Kidney capillary endothelial cell (primary cell): ENCODE measurements around the gene HS3ST6.
"Not testable (repeated sequence)": the region's sequence is repeated elsewhere in the genome, so short reads cannot be mapped to it uniquely, and the experiment has no call there.

Experiments
- DNase-seq: peaks from one replicate; pipeline ENCODE4 v3.0.0-alpha.2; 2018; ENCODE audit warnings: low spot score

HS3ST6 gene

DNA sequence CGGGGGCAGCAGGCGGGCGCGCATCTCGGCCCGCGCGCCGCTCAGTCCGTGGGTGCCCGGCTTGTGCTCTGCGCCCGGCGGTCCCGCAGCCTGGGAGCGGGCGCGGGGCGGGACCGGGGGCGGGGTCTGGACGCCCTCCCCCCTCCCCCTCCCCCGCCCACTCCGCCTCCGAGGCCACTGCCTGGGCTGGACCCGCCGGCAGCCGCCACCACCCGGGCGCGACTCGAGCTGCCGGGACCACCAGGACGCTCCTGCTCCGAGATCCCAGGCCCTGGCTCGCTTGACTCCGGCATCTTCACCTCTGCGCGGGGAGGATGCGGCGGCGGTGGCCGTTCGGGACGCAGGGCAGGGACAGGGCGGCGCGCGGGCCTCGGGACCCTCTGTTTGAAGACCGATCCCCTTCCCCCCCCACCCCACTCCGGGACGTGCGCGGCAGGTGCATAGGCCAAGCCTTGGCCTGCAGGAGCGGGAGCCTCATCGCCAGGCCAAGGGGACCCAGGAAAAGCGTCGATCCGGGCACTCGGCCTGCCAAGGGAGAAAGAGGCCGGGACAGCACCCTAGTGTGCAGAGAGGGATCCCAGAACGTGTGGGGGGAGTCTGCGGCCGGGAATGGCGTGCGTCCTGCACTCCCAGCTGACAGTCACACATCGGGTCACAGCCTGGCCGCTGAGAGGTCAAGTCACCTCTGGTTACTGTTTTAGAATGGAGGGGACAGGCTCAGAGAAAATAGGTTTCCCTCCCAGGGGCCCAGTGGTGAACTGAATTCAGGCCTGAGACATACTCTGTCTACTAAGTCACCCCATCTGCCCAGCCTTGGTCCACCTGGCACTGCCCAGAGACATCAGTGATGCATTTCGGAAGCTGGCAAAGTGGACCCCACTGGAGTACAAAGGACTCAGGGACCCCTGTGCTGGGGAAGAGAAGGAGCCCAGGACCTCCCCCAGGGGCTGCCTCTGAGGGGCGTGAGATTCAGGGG lies at the start of gene HS3ST6:
TSS of gene HS3ST6 (minus strand) at position 65 of the 976 bp plus-strand sequence. CDS start 92 bp downstream, outside the sequence.
- DNase-seq = no peak

DNA sequence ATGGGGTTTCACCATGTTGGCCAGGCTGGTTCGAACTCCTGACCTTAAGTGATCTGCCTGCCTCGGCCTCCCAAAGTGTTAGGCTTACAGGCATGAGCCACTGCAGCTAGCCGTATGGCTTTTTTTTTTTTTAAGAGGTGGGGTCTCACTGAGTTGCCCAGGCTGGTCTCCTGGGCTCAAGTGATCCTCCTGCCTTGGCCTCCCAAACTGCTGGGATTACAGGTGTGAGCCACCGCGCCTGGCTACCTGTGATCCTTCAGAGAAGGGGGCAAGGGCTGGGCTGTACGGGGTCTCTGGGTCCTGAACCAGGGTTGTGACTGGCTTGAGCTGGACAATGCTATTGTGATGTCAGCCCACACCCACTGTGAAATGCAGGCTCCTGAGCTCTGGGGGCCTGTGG lies 48.2 kb upstream of the HS3ST6 start, which contains the start of gene RNF151:
TSS of gene RNF151 (plus strand) at position 397 of the 400 bp plus-strand sequence. CDS start 26 bp downstream, outside the sequence.
- no peak for DNase-seq

DNA sequence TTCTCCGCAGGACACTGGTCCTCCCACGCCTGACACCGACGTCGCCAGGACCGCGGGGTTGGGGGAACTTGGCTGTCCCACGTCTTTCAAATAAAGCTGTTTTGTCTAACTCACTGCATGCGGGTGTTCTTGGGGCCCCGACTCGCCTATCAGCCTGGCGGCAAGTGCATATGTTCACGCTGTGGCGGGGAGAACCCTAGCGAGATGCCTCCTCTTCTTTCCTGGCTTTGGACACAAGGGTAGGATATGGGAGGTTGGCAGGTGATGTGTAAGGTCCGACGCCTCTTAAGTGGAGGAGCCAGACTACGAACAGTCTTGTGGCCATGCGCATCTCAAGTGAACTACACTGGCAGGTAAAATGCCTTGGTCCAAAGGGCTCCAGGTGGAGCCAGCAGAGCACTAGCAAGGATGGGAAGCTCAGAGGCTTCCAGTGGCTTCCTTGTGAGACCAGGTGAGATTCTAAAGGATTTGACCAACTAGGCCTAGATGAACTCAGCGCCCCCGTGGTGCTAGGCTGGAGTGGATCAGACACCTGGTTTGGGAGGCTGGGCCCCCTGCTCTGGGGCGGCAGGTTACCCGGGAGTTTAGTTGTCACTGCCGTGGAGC lies 47.3 kb upstream of the HS3ST6 start:
- DNase-seq = no peak

DNA sequence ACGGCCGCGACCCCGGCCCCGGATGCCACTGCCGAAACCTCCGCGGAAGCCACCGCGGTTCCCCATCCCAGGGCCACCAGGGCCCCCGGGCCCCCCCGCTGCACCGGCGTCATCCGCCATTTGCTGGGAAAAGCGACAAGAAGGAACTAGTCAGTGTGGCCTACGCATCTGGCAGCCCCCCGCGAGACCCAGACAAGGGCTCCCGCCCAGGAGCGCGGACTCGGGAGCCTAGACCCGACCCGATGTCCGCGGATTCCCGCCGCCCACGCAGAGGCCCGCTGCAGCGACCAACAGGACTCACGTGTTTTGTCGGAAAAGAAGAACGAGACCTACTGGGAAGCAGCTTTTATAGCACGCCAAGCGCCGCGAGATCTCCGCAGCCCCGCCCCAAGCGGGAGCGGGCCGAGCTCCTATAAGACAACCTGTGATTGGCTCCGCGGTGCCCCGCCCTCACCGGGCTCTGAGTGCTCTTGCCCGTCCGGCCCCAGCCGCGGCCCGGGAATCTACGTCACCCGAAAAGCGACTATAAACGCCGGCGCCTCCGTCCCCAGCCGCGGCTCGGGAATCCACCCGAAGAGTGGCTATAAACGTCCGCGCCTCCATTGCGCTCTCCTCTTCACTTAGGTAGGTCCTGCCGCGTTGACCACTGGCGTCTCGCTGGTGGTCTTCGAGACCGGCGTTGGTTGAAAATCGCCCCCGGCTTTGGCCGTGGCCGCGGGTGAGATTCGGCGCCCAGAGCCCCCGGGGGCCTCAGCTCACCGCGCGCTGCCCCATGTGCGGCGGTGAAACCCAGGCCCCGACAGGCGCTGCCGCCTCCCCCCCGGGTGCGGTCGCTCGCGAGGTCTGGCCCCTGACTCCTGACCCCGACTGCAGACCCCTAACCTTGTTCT lies 46.5 kb upstream of the HS3ST6 start, which contains the start of gene RPS2:
TSS of gene RPS2 (minus strand) at position 321 of the 890 bp plus-strand sequence. CDS start at position 120, 201 bp downstream.
- DNase-seq = peak; percentile 100

DNA sequence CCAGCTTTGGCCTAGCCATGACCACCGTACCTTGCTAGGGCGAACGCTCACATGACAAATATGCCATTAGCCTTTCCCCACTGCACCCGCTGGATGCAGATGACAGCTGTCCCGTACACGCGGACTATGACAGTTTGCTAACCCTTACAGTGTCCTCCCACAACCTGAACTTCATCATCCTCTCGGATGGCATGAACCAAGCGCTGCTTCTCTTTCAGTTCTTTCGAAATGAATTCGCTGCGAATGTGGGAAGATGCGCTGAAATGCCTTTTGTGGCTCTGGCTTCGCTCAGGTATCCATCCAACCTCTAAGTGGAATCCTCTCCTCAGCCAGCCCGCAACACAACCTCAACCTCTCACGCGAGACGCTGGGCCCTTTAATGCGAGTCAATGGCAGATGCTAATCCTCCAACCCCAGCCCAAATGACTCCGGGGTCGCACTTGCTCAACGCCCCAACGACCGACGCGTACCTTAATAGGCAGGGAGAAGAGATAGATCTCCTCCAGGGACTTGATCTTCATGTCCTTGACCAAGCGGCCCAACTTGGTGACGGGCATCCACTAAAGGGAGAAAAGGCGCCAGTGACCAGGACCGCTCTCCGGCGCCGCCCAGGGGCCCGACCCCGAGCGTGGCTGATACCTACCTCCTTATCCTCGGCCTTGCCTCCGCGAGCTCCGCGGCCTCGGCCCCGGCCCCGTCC lies 45.7 kb upstream of the HS3ST6 start:
- no peak for DNase-seq

DNA sequence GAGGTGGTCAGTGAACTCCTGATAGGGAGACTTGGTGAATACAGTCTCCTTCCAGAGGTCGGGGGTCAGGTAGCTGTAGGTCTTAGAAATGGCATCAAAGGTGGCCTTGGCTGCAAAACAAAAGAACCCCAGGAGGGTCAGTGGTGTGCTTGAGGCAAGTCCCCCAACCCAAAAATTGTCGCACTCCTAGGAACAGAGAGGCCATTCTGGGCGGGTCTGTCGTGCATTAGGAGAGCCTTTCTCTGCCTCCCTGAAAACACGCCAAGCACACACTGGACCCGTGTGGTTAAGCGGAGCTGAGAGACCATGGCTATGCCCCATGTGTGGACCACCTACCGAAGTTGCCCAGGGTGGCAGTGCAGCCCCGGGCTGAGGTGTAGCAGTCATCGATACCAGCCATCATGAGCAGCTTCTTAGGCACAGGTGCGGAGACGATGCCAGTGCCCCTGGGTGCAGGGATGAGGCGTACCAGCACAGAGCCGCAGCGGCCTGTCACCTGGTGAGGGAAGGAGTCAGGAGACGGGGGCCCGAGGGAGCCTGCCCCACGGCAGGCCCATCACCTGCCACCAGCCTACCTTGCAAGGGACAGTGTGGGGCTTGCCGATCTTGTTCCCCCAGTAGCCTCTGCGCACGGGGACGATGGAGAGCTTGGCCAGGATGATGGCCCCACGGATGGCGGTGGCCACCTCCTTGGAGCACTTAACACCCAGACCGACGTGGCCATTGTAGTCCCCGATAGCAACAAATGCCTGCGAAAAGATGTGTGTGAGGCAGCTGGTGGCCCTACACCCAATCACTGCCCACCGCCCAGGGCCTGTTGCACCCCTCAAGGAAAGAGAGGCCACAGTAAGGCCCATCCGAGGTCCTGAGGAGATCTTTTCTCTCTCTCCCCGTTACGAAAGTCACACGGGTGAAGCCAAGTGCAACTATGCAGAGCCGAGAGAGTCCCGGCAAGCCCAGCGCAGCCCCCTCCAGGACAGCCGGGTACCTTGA lies 44.2 kb upstream of the HS3ST6 start:
- DNase-seq = not testable (repeated sequence)

DNA sequence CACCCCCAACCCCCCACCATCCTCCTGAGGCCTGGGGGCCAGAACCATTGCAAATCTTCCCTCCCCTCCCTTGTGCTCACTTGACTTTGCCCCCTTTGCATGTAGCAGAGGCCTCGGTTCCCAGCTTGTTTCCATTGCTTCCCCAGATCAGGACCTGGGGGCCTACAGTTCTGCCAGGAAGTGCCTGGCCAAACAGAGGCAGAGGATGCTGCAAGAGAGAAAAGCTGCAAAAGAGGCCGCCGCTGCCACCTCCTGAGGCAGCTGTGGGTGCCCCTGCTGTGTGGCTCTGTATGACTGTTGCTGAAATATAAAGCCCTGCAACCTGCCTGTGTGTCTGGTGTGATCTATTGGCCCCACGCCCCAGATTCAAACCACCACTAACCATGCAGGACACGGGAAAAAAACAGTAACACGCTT lies 43.4 kb upstream of the HS3ST6 start:
- DNase-seq = no peak

DNA sequence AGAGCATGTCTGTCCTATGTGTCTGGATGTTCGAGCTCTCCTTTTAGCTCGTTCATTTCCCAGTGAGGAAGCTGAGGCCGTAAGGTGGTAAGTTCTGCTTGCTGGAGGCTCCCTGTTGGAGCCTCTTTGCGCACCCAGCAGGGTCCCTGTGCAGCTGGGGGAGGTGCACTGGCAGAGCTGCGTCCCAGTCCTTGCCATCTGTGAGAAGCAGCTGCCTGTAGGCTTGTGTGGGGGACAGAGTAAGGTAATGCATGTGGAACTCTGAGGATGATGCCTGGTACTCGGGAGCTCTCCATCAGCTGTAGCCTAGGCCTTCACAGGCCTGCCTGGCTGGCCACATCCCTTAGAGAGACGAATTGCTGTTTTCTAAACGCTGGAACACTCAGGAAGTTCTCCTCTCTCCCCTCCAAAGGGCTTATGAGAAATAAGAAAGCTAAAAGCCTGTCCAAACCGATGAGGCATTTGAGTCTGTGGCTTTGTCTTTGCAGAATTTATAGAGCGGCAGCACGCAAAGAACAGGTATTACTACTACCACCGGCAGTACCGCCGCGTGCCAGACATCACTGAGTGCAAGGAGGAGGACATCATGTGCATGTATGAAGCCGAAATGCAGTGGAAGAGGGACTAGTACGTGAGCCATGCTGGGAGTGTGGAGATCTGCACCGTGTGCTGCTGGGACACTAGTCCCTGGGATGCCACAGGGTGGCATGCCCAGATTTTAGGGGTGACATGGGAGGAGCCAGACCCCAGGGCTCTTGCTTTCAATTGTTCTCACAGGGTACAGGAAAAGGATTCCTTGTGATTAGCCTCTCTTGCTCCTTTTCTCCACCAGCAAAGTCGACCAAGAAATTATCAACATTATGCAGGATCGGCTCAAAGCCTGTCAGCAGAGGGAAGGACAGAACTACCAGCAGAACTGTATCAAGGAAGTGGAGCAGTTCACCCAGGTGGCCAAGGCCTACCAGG lies 42.7 kb upstream of the HS3ST6 start:
- no peak for DNase-seq

DNA sequence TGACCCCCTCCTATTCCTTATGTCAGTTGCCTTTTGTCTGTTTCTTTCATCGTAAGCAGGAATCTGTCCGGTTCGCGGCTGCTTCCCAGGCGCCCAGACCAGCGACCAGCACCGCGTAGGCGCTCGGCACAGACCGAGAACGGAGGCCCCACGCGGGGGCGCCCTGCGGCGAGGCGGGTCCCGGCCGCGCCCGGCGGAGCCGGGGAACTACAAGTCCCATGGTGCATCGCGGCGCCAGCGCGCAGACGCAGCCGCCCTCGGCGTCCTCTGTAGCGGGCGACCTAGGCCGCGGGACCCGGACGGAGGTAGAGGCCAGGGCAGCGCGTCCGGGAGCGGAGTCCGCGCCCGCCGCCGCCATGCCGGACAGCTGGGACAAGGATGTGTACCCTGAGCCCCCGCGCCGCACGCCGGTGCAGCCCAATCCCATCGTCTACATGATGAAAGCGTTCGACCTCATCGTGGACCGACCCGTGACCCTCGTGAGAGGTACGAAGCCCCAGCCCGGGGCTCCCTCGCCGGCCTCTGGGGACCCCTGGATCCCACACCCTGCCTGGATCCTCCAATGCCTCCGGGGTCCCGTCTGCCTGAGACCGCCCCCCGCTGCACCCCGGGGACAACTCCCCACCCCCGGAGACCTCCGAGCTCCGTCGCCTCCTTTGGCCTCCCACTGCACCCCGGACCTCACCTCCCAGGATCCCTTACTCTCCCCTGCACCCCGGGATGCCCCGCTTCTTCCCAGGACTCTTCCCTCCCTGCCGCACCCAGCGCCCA lies 41.2 kb upstream of the HS3ST6 start, which contains the start of gene NDUFB10:
TSS of gene NDUFB10 (plus strand) at position 270 of the 771 bp plus-strand sequence. CDS start at position 357, 87 bp downstream.
- DNase-seq = peak; percentile 89

DNA sequence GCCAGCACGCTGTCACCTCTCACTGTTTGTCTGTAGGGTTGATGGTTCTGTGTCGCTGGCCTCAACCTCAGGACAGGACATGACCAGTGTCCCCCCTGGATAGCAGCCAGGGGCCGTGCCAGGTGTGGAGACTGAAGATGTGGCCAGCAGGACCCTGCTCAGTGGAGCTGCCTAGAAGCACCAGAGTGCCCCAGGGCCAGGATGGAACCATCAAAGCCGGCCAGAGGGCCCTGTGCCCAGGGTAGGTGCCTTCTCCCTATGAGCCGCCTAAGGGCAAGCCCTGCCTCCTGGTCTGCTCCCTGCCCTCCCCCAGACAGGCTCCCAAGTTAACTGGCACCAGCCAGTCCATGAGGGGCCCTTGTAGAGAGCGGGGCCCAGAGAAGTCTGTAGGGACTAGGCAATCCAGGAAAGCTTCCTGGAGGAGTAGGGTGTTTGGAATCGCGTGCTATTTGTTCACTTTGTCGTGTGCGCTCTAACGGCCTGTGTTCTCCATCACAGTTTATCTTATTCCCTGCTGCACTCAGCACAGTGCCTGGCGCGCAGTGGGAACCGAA lies 40.6 kb upstream of the HS3ST6 start:
- no peak for DNase-seq

DNA sequence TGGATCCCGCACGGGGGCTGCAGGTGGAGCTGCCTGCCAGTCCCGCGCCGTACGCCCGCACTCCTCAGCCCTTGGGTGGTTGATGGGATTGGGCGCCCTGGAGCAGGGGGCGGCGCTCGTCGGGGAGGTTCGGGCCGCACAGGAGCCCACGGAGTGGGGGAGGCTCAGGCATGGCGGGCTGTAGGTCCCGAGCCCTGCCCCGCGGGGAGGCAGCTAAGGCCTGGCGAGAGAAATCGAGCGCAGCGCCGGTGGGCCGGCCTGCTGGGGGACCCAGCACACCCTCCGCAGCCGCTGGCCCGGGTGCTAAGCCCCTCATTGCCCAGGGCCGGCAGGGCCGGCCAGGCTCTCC lies 39.9 kb upstream of the HS3ST6 start:
- DNase-seq = not testable (repeated sequence)

DNA sequence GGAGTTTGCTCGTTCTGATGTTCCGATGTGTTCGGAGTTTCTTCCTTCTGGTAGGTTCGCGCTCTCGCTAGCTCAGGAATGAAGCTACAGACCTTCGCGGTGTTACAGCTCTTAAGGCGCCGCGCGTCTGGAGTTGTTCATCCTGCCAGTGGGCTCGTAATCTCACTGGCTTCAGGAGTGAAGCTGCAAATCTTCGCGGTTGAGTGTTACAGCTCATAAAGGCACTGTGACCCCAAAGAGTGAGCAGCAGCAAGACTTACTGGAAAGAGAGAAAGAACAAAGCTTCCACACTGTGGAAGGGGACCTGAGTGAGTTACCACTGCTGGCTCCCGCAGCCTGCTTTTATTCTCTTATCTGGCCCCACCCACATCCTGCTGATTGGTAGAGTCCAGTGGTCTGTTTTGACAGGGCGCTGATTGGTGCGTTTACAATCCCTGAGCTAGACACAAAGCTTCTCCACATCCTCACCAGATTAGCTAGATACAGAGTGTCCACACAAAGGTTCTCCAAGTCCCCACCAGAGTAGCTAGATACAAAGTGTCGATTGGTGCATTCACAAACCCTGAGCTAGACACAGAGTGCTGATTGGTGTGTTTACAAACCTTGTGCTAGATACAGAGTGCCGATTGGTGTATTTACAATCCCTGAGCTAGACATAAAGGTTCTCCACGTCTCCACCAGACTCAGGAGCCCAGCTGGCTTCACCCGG lies 39.4 kb upstream of the HS3ST6 start:
- DNase-seq = not testable (repeated sequence)

DNA sequence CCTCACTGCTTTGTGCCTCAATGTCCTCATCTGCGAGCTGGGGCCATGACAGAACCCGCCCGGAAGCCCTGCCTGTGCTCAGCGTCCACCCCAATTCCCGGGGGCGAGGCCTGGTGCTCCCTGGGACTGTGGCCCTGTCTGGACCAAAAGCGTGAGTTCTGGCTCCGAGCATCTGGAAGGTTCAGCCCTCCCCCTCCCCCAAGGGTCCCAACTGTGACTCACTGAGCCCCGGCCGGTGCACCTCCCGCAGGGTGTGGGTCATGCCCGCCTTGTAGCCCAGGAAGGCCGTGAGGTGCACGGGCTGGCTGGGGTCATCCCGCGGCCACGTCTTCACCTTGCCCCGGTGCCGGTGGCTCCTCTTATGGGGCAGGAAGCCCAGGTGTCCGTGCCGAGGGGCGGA lies 35.5 kb upstream of the HS3ST6 start:
- no peak for DNase-seq

DNA sequence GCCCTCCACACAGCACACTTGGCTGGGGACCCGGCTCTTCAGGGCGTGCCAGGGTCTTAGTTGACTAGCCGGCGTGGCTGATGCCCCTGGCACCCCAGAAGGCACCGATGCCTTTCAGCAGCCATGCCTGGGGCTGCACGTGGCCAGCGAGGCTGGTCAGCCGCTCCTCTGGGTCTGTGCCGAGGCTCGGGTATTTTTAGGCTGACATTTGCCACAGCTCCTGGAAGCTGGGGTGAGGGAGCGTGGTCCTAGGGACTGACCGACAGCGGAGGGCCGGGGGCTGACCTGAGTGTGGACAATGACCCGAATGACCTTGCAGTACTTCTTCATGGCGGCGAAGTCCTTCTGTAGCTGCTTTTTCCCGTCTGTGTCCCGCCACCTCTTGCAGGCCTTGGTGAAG lies 32.3 kb upstream of the HS3ST6 start:
- no peak for DNase-seq

DNA sequence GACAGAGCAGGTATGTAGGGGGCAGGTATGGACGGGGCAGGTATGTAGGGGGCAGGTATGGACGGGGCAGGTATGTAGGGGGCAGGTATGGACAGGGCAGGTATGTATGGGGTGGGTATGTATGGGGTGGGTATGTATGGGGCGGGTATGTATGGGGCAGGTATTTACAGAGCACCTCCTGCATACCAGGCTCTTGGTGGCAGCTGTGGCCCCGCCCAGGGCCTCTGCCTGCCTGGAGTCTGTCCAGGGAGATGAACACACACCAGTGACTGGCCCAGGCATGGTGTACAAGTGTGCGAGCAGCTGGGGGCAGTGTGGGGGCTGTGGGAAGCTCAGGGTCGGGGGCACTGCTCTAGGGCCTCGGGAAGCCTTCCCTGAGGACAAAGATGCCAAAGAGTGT lies 31.8 kb upstream of the HS3ST6 start:
- no peak for DNase-seq

DNA sequence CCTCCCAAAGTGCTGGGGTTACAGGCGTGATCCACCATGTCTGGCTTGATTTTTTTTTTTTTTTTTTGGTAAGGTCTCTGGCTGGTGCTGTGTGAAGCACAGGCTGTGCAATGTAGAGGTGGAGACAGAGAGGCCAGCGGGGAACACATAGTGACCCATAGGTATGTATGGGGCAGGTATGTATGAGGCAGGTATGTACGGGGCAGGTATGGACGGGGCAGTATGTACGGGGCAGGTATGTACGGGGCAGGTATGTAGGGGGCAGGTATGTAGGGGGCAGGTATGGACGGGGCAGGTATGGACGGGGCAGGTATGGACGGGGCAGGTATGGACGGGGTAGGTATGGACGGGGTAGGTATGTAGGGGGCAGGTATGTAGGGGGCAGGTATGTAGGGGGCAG lies 31.3 kb upstream of the HS3ST6 start:
- no peak for DNase-seq

DNA sequence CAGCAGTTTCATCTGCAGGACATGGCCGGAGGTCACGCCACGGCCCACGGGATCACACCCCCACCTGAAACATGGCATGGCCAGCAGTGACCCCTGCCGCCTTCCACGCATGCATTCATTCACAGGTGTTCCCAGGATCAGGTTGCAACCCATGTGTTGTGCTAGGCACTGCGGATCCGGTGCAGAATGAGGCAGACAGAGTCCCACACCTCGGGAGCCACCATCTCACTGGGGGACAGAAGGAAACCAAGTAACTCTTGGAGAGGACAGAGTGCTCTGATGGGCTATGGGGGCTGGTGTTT lies 29.1 kb upstream of the HS3ST6 start:
- DNase-seq = no peak
